OCI-LY1 (cell line): ENCODE data around the gene PBRM1.

Source experiments
- H2AFZ ChIP-seq: fragments of 200-600 bp; sonication (generic), shearing (Covaris generic); 2 replicates; pipeline ENCODE4 v1.6.0; 2014; ENCODE audit warnings: antibody characterized with exemption, mild to moderate bottlenecking, low read length
- H3F3A ChIP-seq: fragments of 200-600 bp; sonication (generic), shearing (Covaris generic); 2 replicates; pipeline ENCODE4 v1.6.0; 2014; ENCODE audit warnings: mild to moderate bottlenecking, antibody characterized with exemption, low read length, moderate library complexity; ENCODE audit not compliant: insufficient read depth
- H3K27ac ChIP-seq: fragments of 200-600 bp; sonication (generic); 2 replicates; pipeline ENCODE4 v1.5.1; 2014; ENCODE audit warnings: low read length, mixed run types, mild to moderate bottlenecking, low read depth; ENCODE audit not compliant: poor library complexity, severe bottlenecking
- H3K27me3 ChIP-seq: fragments of 200-600 bp; sonication (generic); 2 replicates; pipeline ENCODE4 v1.6.0; 2014; ENCODE audit warnings: antibody characterized with exemption, mild to moderate bottlenecking, low read length, moderate library complexity; ENCODE audit not compliant: insufficient read depth
- H3K36me3 ChIP-seq: fragments of 200-600 bp; sonication (generic); 2 replicates; pipeline ENCODE4 v1.6.1; 2014; ENCODE audit warnings: mild to moderate bottlenecking, antibody characterized with exemption, low read length, moderate library complexity, mixed read lengths; ENCODE audit not compliant: insufficient read depth
- H3K4me1 ChIP-seq: fragments of 200-600 bp; sonication (generic); 2 replicates; pipeline ENCODE4 v1.5.1; 2014; ENCODE audit warnings: mild to moderate bottlenecking, low read length, moderate library complexity; ENCODE audit not compliant: insufficient read depth, severe bottlenecking
- H3K4me2 ChIP-seq: fragments of 200-600 bp; sonication (generic), shearing (Covaris generic); 2 replicates; pipeline ENCODE4 v1.6.1; 2014; ENCODE audit warnings: low read length
- H3K4me3 ChIP-seq: fragments of 200-600 bp; sonication (generic); 2 replicates; pipeline ENCODE4 v1.5.1; 2014; ENCODE audit warnings: low read length, low read depth, mild to moderate bottlenecking, mixed read lengths; ENCODE audit not compliant: poor library complexity, severe bottlenecking
- H3K79me2 ChIP-seq: fragments of 200-600 bp; shearing (Covaris generic); 2 replicates; pipeline ENCODE4 v1.6.1; 2016; ENCODE audit warnings: mixed run types, low read length, mixed read lengths; ENCODE audit not compliant: insufficient read depth
- H3K9ac ChIP-seq: fragments of 200-600 bp; sonication (generic), shearing (Covaris generic); 2 replicates; pipeline ENCODE4 v1.6.1; 2014; ENCODE audit warnings: mild to moderate bottlenecking, low read length, mixed read lengths
- H3K9me2 ChIP-seq: fragments of 200-600 bp; sonication (generic), shearing (Covaris generic); 2 replicates; pipeline ENCODE4 v1.6.1; 2014; ENCODE audit warnings: low read depth, mild to moderate bottlenecking, low read length, mixed read lengths
- H3K9me3 ChIP-seq: fragments of 200-600 bp; shearing (Covaris generic); 2 replicates; pipeline ENCODE4 v1.6.1; 2014; ENCODE audit warnings: low read length, mixed read lengths
- H4K20me1 ChIP-seq: fragments of 200-600 bp; sonication (generic), shearing (Covaris generic); 2 replicates; pipeline ENCODE4 v1.6.0; 2016; ENCODE audit warnings: mild to moderate bottlenecking, low read length; ENCODE audit not compliant: insufficient read depth
- CTCF ChIP-seq: fragments of 200-600 bp; sonication (generic), shearing (Covaris generic); IDR thresholded peaks from 2 replicates; pipeline ENCODE4 v1.5.1; 2017; ENCODE audit warnings: mild to moderate bottlenecking, antibody characterized with exemption, low read length, moderate library complexity, mixed read lengths
- EZH2 ChIP-seq: fragments of 200-600 bp; sonication (generic), shearing (Covaris generic); IDR thresholded peaks from 2 replicates; pipeline ENCODE4 v1.8.0; 2017; ENCODE audit warnings: borderline replicate concordance, mixed run types, mild to moderate bottlenecking, antibody characterized with exemption, low read length, moderate library complexity, mixed read lengths

Gene PBRM1

GRCh38 chr3:52572221-52572620 is 113.5 kb downstream of the PBRM1 start:
- H3F3A ChIP-seq = no peaks in the 10 kb centered on the region
- peaks cover 40% of the 10 kb centered on the region for H3K36me3 ChIP-seq
- TF ChIP-seq EZH2 (no peak), CTCF (no peak)

GRCh38 chr3:52570076-52570475 is 115.6 kb downstream of the PBRM1 start:
- H3K36me3 ChIP-seq = peaks cover 24% of the 10 kb centered on the region

More at GRCh38 chr3:52572221-52572620, 113.5 kb downstream of the PBRM1 start:
- H3K9me2 ChIP-seq = no peaks in the 10 kb centered on the region
- no peaks in the 10 kb centered on the region for H4K20me1 ChIP-seq
- H3K27ac ChIP-seq = no peak overlapping the region
- no peaks in the 10 kb centered on the region for H3K27me3 ChIP-seq
- H3K9ac ChIP-seq = no peak overlapping the region
- H2AFZ ChIP-seq = no peak overlapping the region
- H3K9me3 ChIP-seq = no peaks in the 10 kb centered on the region
- no peak overlapping the region for H3K4me3 ChIP-seq
- no peaks in the 10 kb centered on the region for H3K4me1 ChIP-seq
- no peak overlapping the region for H3K4me2 ChIP-seq
- H3K79me2 ChIP-seq = no peaks in the 10 kb centered on the region

GRCh38 chr3:52568069-52568468 is 117.6 kb downstream of the PBRM1 start:
- Histone ChIP-seq H3K9ac (no peak overlapping the region), H3K9me2 (no peaks in the 10 kb centered on the region), H3K4me1 (no peaks in the 10 kb centered on the region), H3K79me2 (no peaks in the 10 kb centered on the region), H3K9me3 (no peaks in the 10 kb centered on the region), H3F3A (no peaks in the 10 kb centered on the region), H2AFZ (no peak overlapping the region), H4K20me1 (no peaks in the 10 kb centered on the region), H3K4me2 (no peak overlapping the region), H3K36me3 (peaks cover 23% of the 10 kb centered on the region), H3K4me3 (no peak overlapping the region), H3K27me3 (no peaks in the 10 kb centered on the region), H3K27ac (no peak overlapping the region)
- TF ChIP-seq CTCF = no peak
- no peak for TF ChIP-seq EZH2

More at GRCh38 chr3:52570076-52570475, 115.6 kb downstream of the PBRM1 start:
- Histone ChIP-seq H3K4me3 (no peak overlapping the region), H3K27me3 (no peaks in the 10 kb centered on the region), H3K9me2 (no peaks in the 10 kb centered on the region), H3K4me2 (no peak overlapping the region), H3F3A (no peaks in the 10 kb centered on the region), H3K79me2 (no peaks in the 10 kb centered on the region), H4K20me1 (no peaks in the 10 kb centered on the region), H3K9ac (no peak overlapping the region), H3K4me1 (no peaks in the 10 kb centered on the region), H2AFZ (no peak overlapping the region), H3K9me3 (no peaks in the 10 kb centered on the region), H3K27ac (no peak overlapping the region)
- TF ChIP-seq CTCF (no peak), EZH2 (no peak)
